ENCODE data around the gene CYP2W1. TPM values are rescaled to one million over a fixed set of nuclear protein-coding genes. Genes with fewer than 3 reads are reported as not detected.

Gene CYP2W1
- total and polyA plus RNA-seq, 2 experiments from 2014 or later, result 31.1 to 72.3 TPM

DNA sequence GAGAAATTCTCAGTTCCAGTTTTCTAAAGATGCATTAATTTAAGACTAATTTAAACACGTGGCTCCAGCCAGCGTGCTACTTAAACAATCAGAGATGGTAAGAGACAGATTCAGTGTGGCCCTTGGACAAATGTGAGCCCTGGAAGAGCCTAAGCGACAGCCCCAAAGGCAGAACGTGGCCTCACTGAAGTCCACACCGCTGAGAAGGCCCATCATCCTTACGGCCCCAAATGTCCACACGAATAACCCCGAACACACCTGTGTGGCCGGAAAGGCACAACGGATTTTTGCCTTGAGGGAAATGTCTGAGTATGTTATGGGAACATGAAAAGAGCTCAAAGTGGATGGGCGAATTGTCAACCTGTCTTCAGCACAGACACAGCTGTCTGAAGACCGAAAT, 10.9 kb upstream of the CYP2W1 start:
- Histone ChIP-seq H3K4me2 (peak overlapping the region; percentile 52), H3K9me2 (replicated peaks; ENCODE audit: insufficient read depth) (no peaks in the 10 kb centered on the region), H3K4me1 (ENCODE audit: insufficient read depth) (peaks cover 27% of the 10 kb centered on the region), H3K27ac (peak overlapping the region; percentile 56), H3K4me3 (no peak overlapping the region), H4K20me1 (ENCODE audit: insufficient read depth, poor library complexity, severe bottlenecking) (peaks cover 24% of the 10 kb centered on the region), H3K9me3 (ENCODE audit: low read depth) (no peaks in the 10 kb centered on the region), H3K79me2 (peaks cover 63% of the 10 kb centered on the region), H2AFZ (no peak overlapping the region), H3K27me3 (no peaks in the 10 kb centered on the region), H3K36me3 (replicated peaks; ENCODE audit: insufficient read depth, low read depth) (no peaks in the 10 kb centered on the region)
- no peak for DNase-seq (ENCODE audit: low spot score)
- TF ChIP-seq, protein P1, sequence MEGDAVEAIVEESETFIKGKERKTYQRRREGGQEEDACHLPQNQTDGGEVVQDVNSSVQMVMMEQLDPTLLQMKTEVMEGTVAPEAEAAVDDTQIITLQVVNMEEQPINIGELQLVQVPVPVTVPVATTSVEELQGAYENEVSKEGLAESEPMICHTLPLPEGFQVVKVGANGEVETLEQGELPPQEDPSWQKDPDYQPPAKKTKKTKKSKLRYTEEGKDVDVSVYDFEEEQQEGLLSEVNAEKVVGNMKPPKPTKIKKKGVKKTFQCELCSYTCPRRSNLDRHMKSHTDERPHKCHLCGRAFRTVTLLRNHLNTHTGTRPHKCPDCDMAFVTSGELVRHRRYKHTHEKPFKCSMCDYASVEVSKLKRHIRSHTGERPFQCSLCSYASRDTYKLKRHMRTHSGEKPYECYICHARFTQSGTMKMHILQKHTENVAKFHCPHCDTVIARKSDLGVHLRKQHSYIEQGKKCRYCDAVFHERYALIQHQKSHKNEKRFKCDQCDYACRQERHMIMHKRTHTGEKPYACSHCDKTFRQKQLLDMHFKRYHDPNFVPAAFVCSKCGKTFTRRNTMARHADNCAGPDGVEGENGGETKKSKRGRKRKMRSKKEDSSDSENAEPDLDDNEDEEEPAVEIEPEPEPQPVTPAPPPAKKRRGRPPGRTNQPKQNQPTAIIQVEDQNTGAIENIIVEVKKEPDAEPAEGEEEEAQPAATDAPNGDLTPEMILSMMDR (IDR thresholded peaks at IDR 0.05; ENCODE audit: poor library complexity), result no peak
- TF ChIP-seq EZH2 (IDR thresholded peaks at IDR 0.05; ENCODE audit: borderline replicate concordance) (no peak), EZH2phosphoT487 (IDR thresholded peaks at IDR 0.05; ENCODE audit: low read depth, severe bottlenecking, unreplicated experiment) (no peak)
- WGBS (ENCODE audit: low lambda C conversion rate, missing lambda C conversion rate), result 93% methylated on average over 12 of the region's 12 CpGs

DNA sequence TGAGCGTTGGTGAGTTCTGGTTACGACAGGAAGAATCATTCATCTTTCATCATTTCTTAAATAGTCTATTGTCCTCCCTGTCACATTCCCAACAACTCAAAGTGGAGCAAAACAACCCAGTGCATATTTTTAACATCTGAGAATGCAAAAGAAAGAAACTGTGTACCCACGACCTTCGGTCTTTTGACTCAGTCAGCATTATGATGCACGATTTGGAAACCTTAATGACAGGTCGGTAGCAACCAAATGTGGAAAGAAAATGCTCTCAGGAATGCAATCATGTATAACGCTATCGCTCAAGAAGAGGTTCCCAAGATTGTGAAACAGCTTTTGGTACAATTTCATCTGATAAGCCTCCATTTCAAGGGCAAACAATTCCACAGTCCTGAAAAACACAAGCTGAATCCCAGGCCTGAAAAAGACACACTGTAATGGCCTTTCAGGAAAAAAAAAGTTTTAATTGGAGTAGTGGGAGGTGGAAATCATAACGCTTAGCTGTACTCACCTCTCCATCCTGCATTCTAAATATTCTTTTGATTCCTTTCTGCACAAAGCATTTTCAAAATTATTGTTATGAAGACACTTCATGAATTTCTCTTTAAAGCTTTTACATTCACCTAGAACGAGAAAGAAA, 10.2 kb upstream of the CYP2W1 start:
- H3K36me3 ChIP-seq (replicated peaks; ENCODE audit: insufficient read depth, low read depth), result no peaks in the 10 kb centered on the region
- H3K9me3 ChIP-seq (ENCODE audit: low read depth), result no peaks in the 10 kb centered on the region
- H3K9me2 ChIP-seq (replicated peaks; ENCODE audit: insufficient read depth), result no peaks in the 10 kb centered on the region
- peak overlapping the region; percentile 94 for H3K4me2 ChIP-seq
- H3K4me1 ChIP-seq (ENCODE audit: insufficient read depth), result peaks cover 27% of the 10 kb centered on the region
- DNase-seq (ENCODE audit: low spot score), result no peak
- H2AFZ ChIP-seq, result no peak overlapping the region
- H3K4me3 ChIP-seq, result no peak overlapping the region
- WGBS (ENCODE audit: low lambda C conversion rate, missing lambda C conversion rate), result 77% methylated on average over 10 of the region's 10 CpGs
- TF ChIP-seq EZH2 (IDR thresholded peaks at IDR 0.05; ENCODE audit: borderline replicate concordance), result no peak
- TF ChIP-seq, protein P1 (IDR thresholded peaks at IDR 0.05; ENCODE audit: poor library complexity), result no peak
- no peak for TF ChIP-seq EZH2phosphoT487 (IDR thresholded peaks at IDR 0.05; ENCODE audit: low read depth, severe bottlenecking, unreplicated experiment)
- peaks cover 24% of the 10 kb centered on the region for H4K20me1 ChIP-seq (ENCODE audit: insufficient read depth, poor library complexity, severe bottlenecking)
- peaks cover 63% of the 10 kb centered on the region for H3K79me2 ChIP-seq
- H3K27ac ChIP-seq, result peak overlapping the region; percentile 99
- H3K27me3 ChIP-seq, result no peaks in the 10 kb centered on the region

DNA sequence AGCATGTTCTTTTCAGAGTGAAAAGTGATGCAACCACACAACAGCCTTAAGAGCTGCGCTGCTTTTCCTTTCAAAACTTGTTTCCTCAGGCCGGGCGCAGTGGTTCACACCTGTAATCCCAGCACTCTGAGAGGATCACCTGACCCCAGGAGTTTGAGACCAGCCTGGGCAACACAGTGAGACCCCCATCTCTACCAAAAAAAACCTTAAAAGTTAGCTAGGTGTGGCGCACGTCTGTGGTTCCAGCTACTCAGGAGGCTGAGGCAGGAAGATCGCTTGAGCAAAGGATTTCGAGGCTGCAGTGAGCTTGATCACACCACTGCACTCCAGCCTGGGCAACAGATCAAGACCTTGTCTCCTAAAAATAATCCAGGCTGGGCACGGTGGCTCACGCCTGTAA, 9.7 kb upstream of the CYP2W1 start:
- no peaks in the 10 kb centered on the region for H3K9me2 ChIP-seq (replicated peaks; ENCODE audit: insufficient read depth)
- peak overlapping the region; percentile 99 for H3K27ac ChIP-seq
- no peak for TF ChIP-seq EZH2phosphoT487 (IDR thresholded peaks at IDR 0.05; ENCODE audit: low read depth, severe bottlenecking, unreplicated experiment)
- no peak for TF ChIP-seq EZH2 (IDR thresholded peaks at IDR 0.05; ENCODE audit: borderline replicate concordance)
- TF ChIP-seq, protein P1 (IDR thresholded peaks at IDR 0.05; ENCODE audit: poor library complexity), result no peak
- peaks cover 63% of the 10 kb centered on the region for H3K79me2 ChIP-seq
- peaks cover 31% of the 10 kb centered on the region for H3K4me1 ChIP-seq (ENCODE audit: insufficient read depth)
- H3K4me2 ChIP-seq, result peak overlapping the region; percentile 94
- H2AFZ ChIP-seq, result no peak overlapping the region
- H3K27me3 ChIP-seq, result no peaks in the 10 kb centered on the region
- no peak for DNase-seq (ENCODE audit: low spot score)
- WGBS (ENCODE audit: low lambda C conversion rate, missing lambda C conversion rate), result 88% methylated on average over 9 of the region's 9 CpGs
- H3K9me3 ChIP-seq (ENCODE audit: low read depth), result no peaks in the 10 kb centered on the region
- no peaks in the 10 kb centered on the region for H3K36me3 ChIP-seq (replicated peaks; ENCODE audit: insufficient read depth, low read depth)
- no peak overlapping the region for H3K4me3 ChIP-seq
- H4K20me1 ChIP-seq (ENCODE audit: insufficient read depth, poor library complexity, severe bottlenecking), result peaks cover 24% of the 10 kb centered on the region
